PC-3 (cell line): ENCODE data around the gene NPR1. TPM values are rescaled to one million over a fixed set of nuclear protein-coding genes. Genes with fewer than 3 reads are reported as not detected.

Experiments used
- ATAC-seq: fragments of 200-7000 bp; cut with Tn5 transposase; 2 replicates; pipeline ENCODE4 v1.9.1; 2020; ENCODE audit warnings: mild to moderate bottlenecking, moderate library complexity
- BruUV-seq: library from RNA; stranded (reverse); fragments of 400-500 nt; replicated peaks from 2 replicates; lab custom pipeline; 2021; lab: Mats Ljungman, UMichigan
- CTCF ChIA-PET: fragments of 300-600 bp; sonication (Branson Sonifier 250); formaldehyde crosslinking; loops from one replicate; lab custom pipeline; 2022; ENCODE audit warnings: antibody characterized with exemption; lab: Charles Lee
- POLR2A ChIA-PET: fragments of 300-600 bp; sonication (Branson Sonifier 250); formaldehyde crosslinking; loops from one replicate; lab custom pipeline; 2022; ENCODE audit warnings: antibody characterized with exemption; ENCODE audit not compliant: unreplicated experiment; lab: Charles Lee
- DNase-seq: peaks from one replicate; pipeline ENCODE4 v3.0.0-alpha.2; 2015
- H2AFZ ChIP-seq: fragments of 300-600 bp; sonication (generic); 2 replicates; pipeline ENCODE4 v1.6.0; 2016; ENCODE audit warnings: antibody characterized with exemption, low read length
- H3F3A ChIP-seq: fragments of 300-600 bp; sonication (generic); one replicate; pipeline ENCODE4 v1.6.0; 2017; ENCODE audit warnings: antibody characterized with exemption, low read length, control low read depth, mild to moderate bottlenecking; ENCODE audit not compliant: unreplicated experiment
- H3K27ac ChIP-seq: fragments of 300-600 bp; sonication (generic); 2 replicates; pipeline ENCODE4 v1.5.1; 2016; ENCODE audit warnings: mild to moderate bottlenecking, low read length
- H3K27me3 ChIP-seq: fragments of 300-600 bp; sonication (generic); 2 replicates; pipeline ENCODE4 v1.6.1; 2016; ENCODE audit warnings: low read length, mixed read lengths
- H3K36me3 ChIP-seq: fragments of 300-600 bp; sonication (generic); 2 replicates; pipeline ENCODE4 v1.6.1; 2016; ENCODE audit warnings: low read depth, mixed run types, low read length, mixed read lengths
- H3K4me1 ChIP-seq: fragments of 300-600 bp; sonication (generic); 2 replicates; pipeline ENCODE4 v1.5.1; 2016; ENCODE audit warnings: low read length; ENCODE audit not compliant: insufficient read depth
- H3K4me2 ChIP-seq: fragments of 300-600 bp; sonication (generic); 2 replicates; pipeline ENCODE4 v1.6.0; 2016; ENCODE audit warnings: low read length
- H3K4me3 ChIP-seq: fragments of 300-600 bp; sonication (generic); 2 replicates; pipeline ENCODE4 v1.5.1; 2016; ENCODE audit warnings: mild to moderate bottlenecking, low read length, mixed read lengths
- H3K79me2 ChIP-seq: fragments of 300-600 bp; sonication (generic); 2 replicates; pipeline ENCODE4 v1.6.1; 2017; ENCODE audit warnings: low read length, mixed read lengths
- H3K9ac ChIP-seq: fragments of 300-600 bp; sonication (generic); 2 replicates; pipeline ENCODE4 v1.6.0; 2016; ENCODE audit warnings: mild to moderate bottlenecking, low read length
- H3K9me2 ChIP-seq: fragments of 300-600 bp; sonication (generic); replicated peaks from 2 replicates; pipeline ENCODE4 v1.6.1; 2016; ENCODE audit warnings: mixed run types, low read length, mixed read lengths
- H3K9me3 ChIP-seq: fragments of 300-600 bp; sonication (generic); 2 replicates; pipeline ENCODE4 v1.6.1; 2016; ENCODE audit warnings: low read length, mixed read lengths
- H4K20me1 ChIP-seq: fragments of 300-600 bp; sonication (generic); 2 replicates; pipeline ENCODE4 v1.6.1; 2016; ENCODE audit warnings: low read length, mixed read lengths
- EZH2 ChIP-seq: fragments of 300-600 bp; sonication (generic); IDR thresholded peaks from one replicate; pipeline ENCODE4 v1.6.1; 2017; ENCODE audit warnings: antibody characterized with exemption, mild to moderate bottlenecking, low read length; ENCODE audit not compliant: unreplicated experiment
- EZH2phosphoT487 ChIP-seq: fragments of 300-600 bp; sonication (generic); IDR thresholded peaks from 2 replicates; pipeline ENCODE4 v1.6.1; 2018; ENCODE audit warnings: mild to moderate bottlenecking, antibody characterized with exemption, low read length, borderline replicate concordance
- intact Hi-C: fragments of 100-400 bp; cut with micrococcal nuclease; formaldehyde crosslinking; loops from 2 replicates; pipeline ENCODE4 v1.9.0; 2023
- total RNA-seq: library from RNA; depleted of rRNA; stranded (reverse); fragments of >200 nt; gene quantifications from 2 replicates; pipeline ENCODE4 v1.2.3, GENCODE V29; 2014
- TF ChIP-seq, protein P1 (sequence below): fragments of 300-600 bp; sonication (generic); conservative IDR thresholded peaks from 2 replicates; pipeline ENCODE4 v1.5.1; 2017; ENCODE audit warnings: antibody characterized with exemption, low read depth, mild to moderate bottlenecking, low read length

Gene NPR1
- total RNA-seq, 1 experiment from 2014 or later: 0.84 TPM

DNA sequence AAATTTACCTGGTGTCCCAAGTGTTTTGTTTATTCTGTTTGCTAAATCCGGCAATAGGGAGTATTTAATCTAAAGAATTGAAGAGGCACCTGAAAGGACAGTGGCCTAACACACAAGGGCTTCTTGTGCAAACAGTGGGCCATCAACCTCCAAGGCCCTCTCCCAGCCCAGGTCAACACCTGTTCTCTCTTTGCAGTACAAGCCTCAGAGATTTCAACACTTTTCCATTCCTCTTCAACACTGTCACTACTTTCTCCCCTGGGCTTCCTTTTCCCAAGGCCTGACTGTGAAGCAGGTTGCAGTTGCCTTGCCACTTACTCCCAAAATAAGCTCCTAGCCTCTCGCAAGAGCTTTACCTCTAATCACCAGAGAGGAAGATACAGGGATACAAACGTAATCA lies 23.2 kb upstream of the NPR1 start:
- no peaks in the 10 kb centered on the region for H4K20me1 ChIP-seq
- DNase-seq: no peak
- H3K79me2 ChIP-seq: peaks cover 13% of the 10 kb centered on the region
- no peak overlapping the region for H2AFZ ChIP-seq
- BruUV-seq: no TSS peak
- H3K9me2 ChIP-seq: no peaks in the 10 kb centered on the region
- no peaks in the 10 kb centered on the region for H3K27me3 ChIP-seq
- ChIA-PET POLR2A (interaction anchor here (0.6 kb wide), 1 partner anchor 29 kb away, joined by 4 read pairs; no protein-coding TSS in a partner anchor), CTCF (no interaction called here)
- ATAC-seq: no peak
- H3K4me3 ChIP-seq: no peak overlapping the region
- peaks cover 23% of the 10 kb centered on the region for H3K4me1 ChIP-seq
- no peaks in the 10 kb centered on the region for H3F3A ChIP-seq
- intact Hi-C loops: no loop called here
- TF ChIP-seq, protein P1, sequence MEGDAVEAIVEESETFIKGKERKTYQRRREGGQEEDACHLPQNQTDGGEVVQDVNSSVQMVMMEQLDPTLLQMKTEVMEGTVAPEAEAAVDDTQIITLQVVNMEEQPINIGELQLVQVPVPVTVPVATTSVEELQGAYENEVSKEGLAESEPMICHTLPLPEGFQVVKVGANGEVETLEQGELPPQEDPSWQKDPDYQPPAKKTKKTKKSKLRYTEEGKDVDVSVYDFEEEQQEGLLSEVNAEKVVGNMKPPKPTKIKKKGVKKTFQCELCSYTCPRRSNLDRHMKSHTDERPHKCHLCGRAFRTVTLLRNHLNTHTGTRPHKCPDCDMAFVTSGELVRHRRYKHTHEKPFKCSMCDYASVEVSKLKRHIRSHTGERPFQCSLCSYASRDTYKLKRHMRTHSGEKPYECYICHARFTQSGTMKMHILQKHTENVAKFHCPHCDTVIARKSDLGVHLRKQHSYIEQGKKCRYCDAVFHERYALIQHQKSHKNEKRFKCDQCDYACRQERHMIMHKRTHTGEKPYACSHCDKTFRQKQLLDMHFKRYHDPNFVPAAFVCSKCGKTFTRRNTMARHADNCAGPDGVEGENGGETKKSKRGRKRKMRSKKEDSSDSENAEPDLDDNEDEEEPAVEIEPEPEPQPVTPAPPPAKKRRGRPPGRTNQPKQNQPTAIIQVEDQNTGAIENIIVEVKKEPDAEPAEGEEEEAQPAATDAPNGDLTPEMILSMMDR: no peak
- TF ChIP-seq EZH2phosphoT487 (no peak), EZH2 (no peak)
- H3K27ac ChIP-seq: no peak overlapping the region
- H3K9ac ChIP-seq: no peak overlapping the region
- H3K9me3 ChIP-seq: no peaks in the 10 kb centered on the region
- H3K4me2 ChIP-seq: no peak overlapping the region
- H3K36me3 ChIP-seq: no peaks in the 10 kb centered on the region

DNA sequence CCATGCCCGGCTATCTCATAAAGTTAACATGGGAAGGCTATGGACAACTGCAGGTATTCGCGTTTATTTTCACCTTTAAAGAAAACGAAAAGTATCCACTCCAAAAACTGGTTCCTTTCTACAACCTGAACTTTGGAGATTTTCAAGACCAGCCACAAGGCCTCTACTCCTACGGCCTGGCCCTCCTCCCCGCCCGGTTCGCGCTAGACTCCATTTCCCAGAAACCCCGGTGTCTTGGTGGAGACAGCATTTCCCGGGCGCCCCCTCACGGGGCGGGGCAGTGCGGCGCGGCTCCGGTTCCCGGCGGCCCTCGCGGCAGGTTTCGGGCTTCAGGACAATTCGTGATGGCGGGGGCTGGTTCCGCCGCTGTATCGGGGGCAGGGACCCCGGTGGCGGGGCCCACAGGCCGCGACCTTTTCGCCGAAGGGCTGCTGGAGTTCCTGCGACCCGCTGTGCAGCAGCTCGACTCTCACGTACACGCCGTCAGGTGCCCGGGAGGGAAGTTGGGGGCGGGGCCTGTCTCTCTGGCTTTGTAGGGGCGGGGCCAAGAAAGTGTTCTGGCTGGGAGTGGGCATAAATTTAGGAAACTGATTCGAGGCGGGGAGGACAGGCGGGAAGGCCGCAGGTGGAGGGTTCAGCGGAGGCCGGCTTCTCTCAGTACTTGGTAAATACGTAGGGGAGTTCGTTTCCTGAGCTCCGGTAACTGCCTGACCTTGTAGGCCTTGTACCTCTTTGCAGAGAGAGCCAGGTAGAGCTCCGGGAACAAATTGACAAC lies 19.9 kb upstream of the NPR1 start, which contains the start of gene SNAPIN:
SNAPIN (plus strand) TSS at position 304 of the 775 bp plus-strand sequence; CDS start at position 345, 41 bp downstream.
- H3K4me2 ChIP-seq: peak within 1 kb of the TSS; percentile 96
- H3K4me3 ChIP-seq: peak within 1 kb of the TSS; percentile 89
- H3K9ac ChIP-seq: peak within 1 kb of the TSS; percentile 90
- CTCF ChIA-PET: no interaction called here
- H3K4me1 ChIP-seq: peaks cover 14% of the 10 kb centered on the region; the same call in 1 of the 2 replicates
- DNase-seq: peak; percentile 92
- BruUV-seq: TSS peak; percentile 75
- H3K9me2 ChIP-seq: no peaks in the 10 kb centered on the region
- H2AFZ ChIP-seq: peak within 1 kb of the TSS; percentile 91
- H3K79me2 ChIP-seq: peaks cover 13% of the 10 kb centered on the region
- H3K9me3 ChIP-seq: no peaks in the 10 kb centered on the region
- no peaks in the 10 kb centered on the region for H3K27me3 ChIP-seq
- POLR2A ChIA-PET: interaction anchor here (0.6 to 0.7 kb wide), 2 partner anchors 20 to 69 kb away, joined by 3 to 8 read pairs; partner anchors contain the start of gene INTS3
- no peak for TF ChIP-seq EZH2
- TF ChIP-seq, protein P1: no peak; the same call in 1 of the 2 replicates
- no peak for TF ChIP-seq EZH2phosphoT487
- peak within 1 kb of the TSS; percentile 62 for H3K27ac ChIP-seq
- peaks cover 28% of the 10 kb centered on the region for H3K36me3 ChIP-seq
- peak; percentile 93 for ATAC-seq
- H3F3A ChIP-seq: peaks cover 15% of the 10 kb centered on the region
- intact Hi-C loops: loop anchor here (2.0 kb wide), 1 partner anchor 24 kb away; the partner anchor contains the start of gene CHTOP
- H4K20me1 ChIP-seq: no peaks in the 10 kb centered on the region
